HepG2 (cell line): ENCODE data around the gene SLC45A2. TPM values are rescaled to one million over a fixed set of nuclear protein-coding genes. Genes with fewer than 3 reads are reported as not detected.

Experiments
- BCL3 ChIP-seq: sonication (generic); formaldehyde crosslinking; IDR thresholded peaks from 2 replicates; pipeline ENCODE4 v1.5.1; 2020; ENCODE audit warnings: mild to moderate bottlenecking, missing genetic modification reagents, moderate library complexity
- CENPBD1 ChIP-seq: sonication (generic); formaldehyde crosslinking; IDR thresholded peaks from 2 replicates; pipeline ENCODE4 v1.8.0; 2022; ENCODE audit warnings: missing genetic modification reagents, low read depth, mild to moderate bottlenecking, borderline replicate concordance
- KLF6 ChIP-seq: IDR thresholded peaks from 2 replicates; pipeline ENCODE4 v1.8.0; 2016; ENCODE audit warnings: missing biosample characterization, missing genetic modification reagents
- THAP11 ChIP-seq: IDR thresholded peaks from 2 replicates; pipeline ENCODE4 v1.6.1; 2016; ENCODE audit warnings: missing biosample characterization, missing genetic modification reagents
- ZNF251 ChIP-seq: sonication (generic); formaldehyde crosslinking; IDR thresholded peaks from 2 replicates; pipeline ENCODE4 v1.9.0; 2021; ENCODE audit warnings: mild to moderate bottlenecking, missing genetic modification reagents
- ZNF367 ChIP-seq: sonication (generic); formaldehyde crosslinking; IDR thresholded peaks from 2 replicates; pipeline ENCODE4 v1.4.0; 2020; ENCODE audit warnings: missing genetic modification reagents, borderline replicate concordance
- ZNF788 ChIP-seq: sonication (generic); formaldehyde crosslinking; IDR thresholded peaks from 2 replicates; pipeline ENCODE4 v1.5.0; 2020; ENCODE audit warnings: mild to moderate bottlenecking, missing genetic modification reagents, borderline replicate concordance
- ZNF879 ChIP-seq: sonication (generic); formaldehyde crosslinking; IDR thresholded peaks from 2 replicates; pipeline ENCODE4 v1.8.1; 2023; ENCODE audit warnings: missing genetic modification reagents
- ZSCAN12 ChIP-seq: sonication (generic); formaldehyde crosslinking; IDR thresholded peaks from 2 replicates; pipeline ENCODE4 v1.9.0; 2021; ENCODE audit warnings: mild to moderate bottlenecking, missing genetic modification reagents
- polyA plus RNA-seq, 8 experiments: library from polyadenylated mRNA; depleted of rRNA in 3 of 8; stranded (reverse) in 7 of 8; unstranded in 1 of 8; fragments of >200 nt; fragmentation: Illumina TruSeq in 4 of 8; extraction: Trizol in 4 of 8; gene quantifications; 2 replicates each; pipeline versions ENCODE4 v1.2.1 to v1.2.3, GENCODE V29; 2011 to 2016; ENCODE audit warnings: low read depth in 4 of 8, missing spikeins in 1 of 8, mixed read lengths in 1 of 8; ENCODE audit not compliant: insufficient read depth in 1 of 8
- total RNA-seq, 5 experiments: library from RNA; depleted of rRNA; stranded (reverse); fragments of >200 nt; fragmentation: Illumina TruSeq; extraction: Trizol; gene quantifications; 2 replicates each; pipeline ENCODE4 v1.2.3, GENCODE V29; 2016; ENCODE audit warnings: low read depth in 1 of 5
- TF ChIP-seq, protein P1 (sequence below): sonication (generic); formaldehyde crosslinking; IDR thresholded peaks from 2 replicates; pipeline ENCODE4 v1.4.0; 2020; ENCODE audit warnings: missing genetic modification reagents
- TF ChIP-seq, protein P2 (sequence below), 2 experiments: sonication (generic) in 1 of 2; formaldehyde crosslinking in 1 of 2; IDR thresholded peaks; 2 replicates each; pipeline versions ENCODE4 v1.6.1 to v1.9.0; 2014 to 2022; ENCODE audit warnings: antibody characterized with exemption in 1 of 2, borderline replicate concordance in 1 of 2, inconsistent platforms in 1 of 2, low read depth in 1 of 2, missing genetic modification reagents in 1 of 2

The SLC45A2 gene
- total and polyA plus RNA-seq, 2 of the 13 experiments (the other 11 are each of a cell fraction or from before 2014, with no cell fraction given), result 0.22 to 0.24 TPM

- TF ChIP-seq, protein P1, sequence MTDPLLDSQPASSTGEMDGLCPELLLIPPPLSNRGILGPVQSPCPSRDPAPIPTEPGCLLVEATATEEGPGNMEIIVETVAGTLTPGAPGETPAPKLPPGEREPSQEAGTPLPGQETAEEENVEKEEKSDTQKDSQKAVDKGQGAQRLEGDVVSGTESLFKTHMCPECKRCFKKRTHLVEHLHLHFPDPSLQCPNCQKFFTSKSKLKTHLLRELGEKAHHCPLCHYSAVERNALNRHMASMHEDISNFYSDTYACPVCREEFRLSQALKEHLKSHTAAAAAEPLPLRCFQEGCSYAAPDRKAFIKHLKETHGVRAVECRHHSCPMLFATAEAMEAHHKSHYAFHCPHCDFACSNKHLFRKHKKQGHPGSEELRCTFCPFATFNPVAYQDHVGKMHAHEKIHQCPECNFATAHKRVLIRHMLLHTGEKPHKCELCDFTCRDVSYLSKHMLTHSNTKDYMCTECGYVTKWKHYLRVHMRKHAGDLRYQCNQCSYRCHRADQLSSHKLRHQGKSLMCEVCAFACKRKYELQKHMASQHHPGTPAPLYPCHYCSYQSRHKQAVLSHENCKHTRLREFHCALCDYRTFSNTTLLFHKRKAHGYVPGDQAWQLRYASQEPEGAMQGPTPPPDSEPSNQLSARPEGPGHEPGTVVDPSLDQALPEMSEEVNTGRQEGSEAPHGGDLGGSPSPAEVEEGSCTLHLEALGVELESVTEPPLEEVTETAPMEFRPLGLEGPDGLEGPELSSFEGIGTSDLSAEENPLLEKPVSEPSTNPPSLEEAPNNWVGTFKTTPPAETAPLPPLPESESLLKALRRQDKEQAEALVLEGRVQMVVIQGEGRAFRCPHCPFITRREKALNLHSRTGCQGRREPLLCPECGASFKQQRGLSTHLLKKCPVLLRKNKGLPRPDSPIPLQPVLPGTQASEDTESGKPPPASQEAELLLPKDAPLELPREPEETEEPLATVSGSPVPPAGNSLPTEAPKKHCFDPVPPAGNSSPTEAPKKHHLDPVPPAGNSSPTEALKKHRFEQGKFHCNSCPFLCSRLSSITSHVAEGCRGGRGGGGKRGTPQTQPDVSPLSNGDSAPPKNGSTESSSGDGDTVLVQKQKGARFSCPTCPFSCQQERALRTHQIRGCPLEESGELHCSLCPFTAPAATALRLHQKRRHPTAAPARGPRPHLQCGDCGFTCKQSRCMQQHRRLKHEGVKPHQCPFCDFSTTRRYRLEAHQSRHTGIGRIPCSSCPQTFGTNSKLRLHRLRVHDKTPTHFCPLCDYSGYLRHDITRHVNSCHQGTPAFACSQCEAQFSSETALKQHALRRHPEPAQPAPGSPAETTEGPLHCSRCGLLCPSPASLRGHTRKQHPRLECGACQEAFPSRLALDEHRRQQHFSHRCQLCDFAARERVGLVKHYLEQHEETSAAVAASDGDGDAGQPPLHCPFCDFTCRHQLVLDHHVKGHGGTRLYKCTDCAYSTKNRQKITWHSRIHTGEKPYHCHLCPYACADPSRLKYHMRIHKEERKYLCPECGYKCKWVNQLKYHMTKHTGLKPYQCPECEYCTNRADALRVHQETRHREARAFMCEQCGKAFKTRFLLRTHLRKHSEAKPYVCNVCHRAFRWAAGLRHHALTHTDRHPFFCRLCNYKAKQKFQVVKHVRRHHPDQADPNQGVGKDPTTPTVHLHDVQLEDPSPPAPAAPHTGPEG (CRISPR knock-in tag), result no peak
- TF ChIP-seq KLF6 (CRISPR knock-in tag), result no peak
- no peak for TF ChIP-seq ZNF788 (CRISPR knock-in tag)
- TF ChIP-seq, protein P2, sequence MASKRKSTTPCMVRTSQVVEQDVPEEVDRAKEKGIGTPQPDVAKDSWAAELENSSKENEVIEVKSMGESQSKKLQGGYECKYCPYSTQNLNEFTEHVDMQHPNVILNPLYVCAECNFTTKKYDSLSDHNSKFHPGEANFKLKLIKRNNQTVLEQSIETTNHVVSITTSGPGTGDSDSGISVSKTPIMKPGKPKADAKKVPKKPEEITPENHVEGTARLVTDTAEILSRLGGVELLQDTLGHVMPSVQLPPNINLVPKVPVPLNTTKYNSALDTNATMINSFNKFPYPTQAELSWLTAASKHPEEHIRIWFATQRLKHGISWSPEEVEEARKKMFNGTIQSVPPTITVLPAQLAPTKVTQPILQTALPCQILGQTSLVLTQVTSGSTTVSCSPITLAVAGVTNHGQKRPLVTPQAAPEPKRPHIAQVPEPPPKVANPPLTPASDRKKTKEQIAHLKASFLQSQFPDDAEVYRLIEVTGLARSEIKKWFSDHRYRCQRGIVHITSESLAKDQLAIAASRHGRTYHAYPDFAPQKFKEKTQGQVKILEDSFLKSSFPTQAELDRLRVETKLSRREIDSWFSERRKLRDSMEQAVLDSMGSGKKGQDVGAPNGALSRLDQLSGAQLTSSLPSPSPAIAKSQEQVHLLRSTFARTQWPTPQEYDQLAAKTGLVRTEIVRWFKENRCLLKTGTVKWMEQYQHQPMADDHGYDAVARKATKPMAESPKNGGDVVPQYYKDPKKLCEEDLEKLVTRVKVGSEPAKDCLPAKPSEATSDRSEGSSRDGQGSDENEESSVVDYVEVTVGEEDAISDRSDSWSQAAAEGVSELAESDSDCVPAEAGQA (IDR thresholded peaks at IDR 0.05; ENCODE audit: low read depth), result no peak
- TF ChIP-seq, protein P2 (CRISPR knock-in tag; IDR thresholded peaks at IDR 0.05; ENCODE audit: borderline replicate concordance), result no peak
- no peak for TF ChIP-seq ZSCAN12 (CRISPR knock-in tag)
- no peak for TF ChIP-seq THAP11 (CRISPR knock-in tag)
- no peak for TF ChIP-seq CENPBD1 (CRISPR knock-in tag)
- no peak for TF ChIP-seq BCL3 (CRISPR knock-in tag)
- TF ChIP-seq ZNF367 (CRISPR knock-in tag), result no peak
- TF ChIP-seq ZNF879 (CRISPR knock-in tag), result no peak
- no peak for TF ChIP-seq ZNF251
- TF ChIP-seq, all 625 proteins: peak for 0
Observed at GRCh38 chr5:33958176-33958575, 26.3 kb downstream of the SLC45A2 start (continued).
